ENCODE data around the gene NMU. TPM values are rescaled to one million over a fixed set of nuclear protein-coding genes. Genes with fewer than 3 reads are reported as not detected.

Gene NMU, protein sequence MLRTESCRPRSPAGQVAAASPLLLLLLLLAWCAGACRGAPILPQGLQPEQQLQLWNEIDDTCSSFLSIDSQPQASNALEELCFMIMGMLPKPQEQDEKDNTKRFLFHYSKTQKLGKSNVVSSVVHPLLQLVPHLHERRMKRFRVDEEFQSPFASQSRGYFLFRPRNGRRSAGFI
- total RNA-seq: not detected in 2 replicates

DNA sequence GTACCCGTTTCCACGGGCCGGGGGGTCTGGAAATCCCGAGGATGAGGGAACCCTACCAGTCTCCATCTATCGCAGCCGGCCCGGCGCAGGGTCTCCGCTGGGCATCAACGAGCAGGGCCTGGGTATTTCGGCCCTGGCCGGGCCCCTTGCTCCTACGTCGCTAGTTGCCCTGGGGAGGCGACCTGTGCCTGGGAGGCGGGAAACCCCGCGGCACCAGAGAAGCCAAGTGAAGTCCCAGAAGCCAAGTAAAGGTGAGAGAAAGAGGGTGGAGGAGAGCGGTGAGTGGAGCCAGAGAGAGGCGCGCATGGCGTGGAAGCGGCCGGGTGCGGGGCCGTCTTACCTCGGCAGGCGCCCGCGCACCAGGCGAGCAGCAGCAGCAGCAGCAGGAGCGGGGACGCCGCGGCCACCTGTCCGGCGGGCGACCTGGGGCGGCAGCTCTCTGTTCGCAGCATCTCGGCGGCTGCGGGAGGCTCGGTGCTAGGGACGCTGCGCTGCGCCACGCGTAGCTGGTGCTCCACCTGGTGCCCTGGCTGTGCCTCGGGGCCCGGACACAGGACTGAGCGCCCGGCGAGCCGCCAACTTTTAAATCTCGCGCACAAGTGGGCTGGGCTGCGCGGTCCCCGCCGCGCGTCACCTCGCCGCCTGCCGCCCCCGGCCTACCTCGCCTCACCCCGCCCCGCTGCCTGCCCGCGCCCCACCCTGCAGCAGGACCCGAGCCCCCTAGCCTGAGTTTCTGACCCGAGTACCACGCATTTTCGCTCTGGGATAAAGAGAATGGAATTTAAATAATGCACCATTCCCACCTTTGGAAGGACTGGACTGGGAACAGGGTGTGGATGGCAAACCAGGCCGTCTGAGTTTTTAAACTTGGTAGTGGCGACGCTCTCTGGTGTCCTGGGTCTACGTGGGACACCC, at the start of gene NMU:
Gene NMU, minus strand, starts transcription at position 558 of the 915 bp plus-strand sequence. Its CDS starts 106 bp downstream, at position 452.

DNA sequence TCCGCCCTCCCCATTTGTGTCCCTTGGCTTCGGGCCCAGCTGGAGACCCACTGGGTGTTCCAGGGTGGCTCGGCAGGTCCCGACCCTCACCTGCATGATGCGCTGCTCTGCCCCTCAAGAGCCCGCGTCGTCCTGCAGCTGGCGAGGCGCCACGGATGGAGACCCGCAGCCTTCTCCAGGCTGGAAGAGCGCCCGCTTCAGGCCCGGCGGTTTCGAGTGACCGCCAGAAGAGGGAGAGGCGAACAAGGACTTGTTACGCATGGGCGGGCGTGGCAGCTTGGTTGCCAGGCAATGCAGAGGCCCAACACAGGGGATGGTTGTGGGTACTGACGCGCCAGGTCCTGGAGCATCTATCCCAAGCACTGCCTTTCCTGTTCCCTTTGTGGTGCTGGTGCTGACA, 44.1 kb downstream of the NMU start, which contains the start of gene PDCL2:
Gene PDCL2, minus strand, starts transcription at position 232 of the 400 bp plus-strand sequence. Its CDS starts 136 bp downstream, at position 96.

DNA sequence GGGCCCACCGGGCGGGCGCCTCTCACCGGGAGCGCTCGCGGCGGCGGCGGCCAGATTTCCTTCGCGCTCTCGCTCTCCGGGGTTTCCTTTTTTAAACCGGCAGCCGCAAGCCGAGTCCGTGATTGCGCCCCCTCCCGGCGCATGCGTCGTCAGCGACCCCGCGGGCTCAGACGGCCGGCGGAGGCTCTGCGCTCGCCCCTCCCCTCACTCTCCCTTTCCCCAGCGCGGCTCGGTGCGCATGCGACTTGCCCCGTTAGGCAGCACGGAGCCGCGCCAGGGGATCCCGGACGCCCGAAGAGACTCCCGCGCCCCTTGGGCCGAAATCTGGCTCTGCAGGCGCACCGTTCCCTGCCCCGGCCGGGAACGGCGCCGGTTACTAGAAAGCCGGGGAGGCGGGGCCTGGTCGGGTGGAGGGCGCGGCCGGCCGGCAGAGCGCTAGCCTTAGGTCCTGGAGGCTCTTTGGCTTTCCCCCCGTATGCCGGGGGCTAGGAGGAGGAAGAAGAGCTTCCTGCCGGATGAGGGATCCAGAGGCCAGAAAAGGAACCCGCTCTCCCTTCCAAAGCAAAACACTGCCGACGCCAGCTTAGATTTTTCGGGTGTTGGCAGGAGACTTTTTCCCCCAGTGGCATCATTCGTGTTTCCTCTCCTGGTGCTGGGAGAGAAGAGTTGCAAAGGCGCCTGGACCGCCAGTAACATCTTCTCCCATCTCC, 89.2 kb downstream of the NMU start, which contains the start of gene CLOCK:
Gene CLOCK, minus strand, starts transcription at position 154 of the 710 bp plus-strand sequence. CDS start 64,124 bp downstream, outside the sequence.

Other genes with a start within 250 kb of the NMU start
- gene TMEM165, start 240.3 kb downstream of the NMU start, total RNA-seq: 132 and 214 TPM in 2 replicates
- gene CLOCK, start 89.4 kb downstream of the NMU start, total RNA-seq: 16.0 and 46.5 TPM in 2 replicates
- not detected in 2 replicates for gene PDCL2, start 44.1 kb downstream of the NMU start, total RNA-seq
- gene EXOC1L, start 183.5 kb upstream of the NMU start, total RNA-seq: not detected in 2 replicates
- gene EXOC1, start 217.3 kb upstream of the NMU start, total RNA-seq: 37.4 and 48.5 TPM in 2 replicates

Measured in placental pericyte (primary cell).